ENCODE data around the gene PPP3CB.
"Not testable (repeated sequence)": the region's sequence is repeated elsewhere in the genome, so short reads cannot be mapped to it uniquely, and the experiment has no call there.

PPP3CB gene

DNA sequence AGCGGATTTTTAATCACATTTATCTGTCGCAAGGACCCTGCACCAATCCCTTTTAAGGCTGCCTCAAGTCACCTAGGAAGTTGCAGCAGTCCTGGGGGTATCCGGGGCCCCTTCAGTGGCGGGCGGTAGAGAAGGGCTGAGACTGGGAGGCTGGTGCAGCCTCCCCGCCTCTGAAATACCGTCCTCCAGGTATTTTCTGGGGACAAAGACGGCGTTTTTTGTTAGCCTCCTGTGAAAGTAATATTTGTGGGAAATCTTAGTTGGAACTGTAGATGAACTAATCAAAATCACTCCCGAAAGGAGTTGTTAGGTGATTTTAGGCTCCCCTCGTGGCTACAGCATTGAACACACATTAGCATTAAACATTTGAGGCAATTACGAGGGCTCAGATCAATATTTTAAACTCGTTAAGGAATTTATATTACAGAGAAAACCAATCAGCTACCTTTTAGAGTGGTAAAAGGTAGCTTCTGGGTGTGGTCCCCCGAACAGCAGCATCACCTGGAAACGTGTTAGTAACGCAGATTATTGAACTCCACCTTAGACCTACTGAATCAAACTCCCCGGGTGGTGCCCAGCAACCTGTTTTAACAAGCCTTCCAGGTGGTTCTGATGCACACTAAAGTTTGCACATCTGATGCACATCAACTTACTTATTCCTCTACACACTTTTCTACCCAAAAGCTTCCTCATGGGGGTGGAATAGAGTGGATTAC, 81.4 kb downstream of the PPP3CB start:
- DNase-seq (ENCODE audit: low read depth) = no peak

DNA sequence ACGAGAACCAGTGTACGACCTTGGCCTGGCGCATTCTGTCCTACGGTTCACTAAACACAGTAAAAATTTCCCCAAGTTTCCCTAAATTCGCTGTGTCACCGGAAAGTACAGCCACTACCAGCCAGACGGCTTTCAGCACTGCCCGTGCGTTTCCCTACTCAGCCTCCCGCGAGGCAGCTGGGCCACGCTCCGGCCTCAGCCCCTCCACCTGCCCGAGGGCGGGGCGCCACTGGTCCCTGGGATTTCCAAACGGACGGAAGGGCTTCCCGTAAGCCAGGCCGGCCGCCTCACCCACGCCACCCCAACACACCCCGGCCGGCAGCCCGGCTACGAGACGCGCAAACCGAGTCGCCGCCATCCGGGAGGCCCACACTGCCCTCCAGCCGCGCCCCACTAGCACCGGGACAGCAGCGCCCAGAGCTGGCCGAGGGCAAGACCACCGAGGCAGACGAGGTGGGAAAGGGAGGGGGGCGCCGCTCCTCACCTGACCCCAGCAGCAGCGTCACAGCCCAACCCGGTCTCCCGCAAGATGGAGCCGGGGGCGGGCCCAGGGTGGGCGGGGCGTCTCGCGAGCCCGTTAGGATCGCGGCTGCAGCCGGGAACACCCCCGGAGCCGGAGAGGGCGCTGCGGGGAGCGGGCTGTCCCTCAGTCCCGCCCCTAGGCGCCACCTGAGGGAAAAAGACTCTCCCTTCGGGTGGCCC, 82.1 kb downstream of the PPP3CB start, which contains the start of gene ANXA7:
TSS of gene ANXA7 (minus strand) at position 531 of the 702 bp plus-strand sequence. CDS start 13,202 bp downstream, outside the sequence.
- DNase-seq (ENCODE audit: low read depth) = peak; percentile 68

DNA sequence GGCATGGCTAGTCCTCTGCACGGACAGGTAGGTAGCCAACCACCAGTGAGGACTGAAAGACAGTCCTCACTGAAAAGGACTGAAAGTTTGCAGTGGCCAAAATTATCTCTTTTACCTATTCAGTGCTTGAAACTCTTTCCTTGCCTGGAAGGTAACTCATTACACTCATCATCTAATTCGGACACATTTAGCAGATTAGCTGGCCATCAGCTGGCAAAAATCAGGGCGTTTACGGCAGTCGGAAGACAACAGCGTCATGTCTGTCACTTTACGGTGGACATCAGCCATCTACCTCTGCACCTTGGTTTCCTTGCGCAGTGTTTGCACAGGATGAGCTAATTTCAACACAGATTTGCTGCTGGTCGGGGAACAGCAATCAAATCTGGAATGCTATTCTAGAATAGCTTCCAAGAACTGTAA, 82.7 kb downstream of the PPP3CB start:
- no peak for DNase-seq (ENCODE audit: low read depth)

DNA sequence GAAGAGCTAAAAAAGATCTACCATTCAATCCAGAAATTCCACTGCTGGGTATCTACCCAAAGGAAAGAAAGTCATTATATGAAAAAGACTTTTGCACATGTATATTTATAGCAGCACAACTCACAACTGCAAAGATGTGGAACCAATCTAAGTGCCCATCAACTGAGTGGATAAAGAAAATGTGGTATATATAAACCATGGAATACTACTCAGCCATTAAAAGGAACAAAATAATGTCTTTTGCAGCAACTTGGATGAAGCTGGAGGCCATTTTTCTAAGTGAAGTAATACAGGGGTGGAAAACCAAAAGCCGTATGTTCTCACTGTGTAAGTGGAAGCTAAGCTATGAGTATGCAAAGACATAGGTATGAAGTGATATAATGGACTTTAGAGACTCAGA, 84.9 kb downstream of the PPP3CB start:
- DNase-seq (ENCODE audit: low read depth) = no peak

DNA sequence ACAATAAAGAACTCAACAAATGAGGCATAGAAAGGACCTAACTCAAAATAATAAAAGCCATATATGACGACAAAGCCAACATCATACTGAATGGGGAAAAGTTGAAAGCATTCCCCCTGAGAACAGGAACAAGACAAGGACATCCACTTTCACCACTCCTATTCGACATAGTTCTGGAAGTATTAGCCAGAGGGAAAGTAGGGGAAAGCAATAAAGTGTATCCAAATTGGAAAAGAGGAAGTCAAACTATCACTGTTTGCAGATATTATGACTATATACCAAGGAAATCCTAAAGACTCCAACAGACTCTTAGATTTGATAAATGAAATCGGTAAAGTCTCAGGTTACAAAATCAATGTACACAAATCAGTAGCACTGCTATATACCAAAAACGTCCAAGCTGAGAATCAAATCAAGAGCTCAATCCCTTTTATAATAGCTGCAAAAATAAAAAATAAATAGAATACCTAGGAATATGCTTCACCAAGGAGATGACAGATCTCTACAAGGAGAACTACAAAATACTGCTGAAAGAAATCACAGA, 86.8 kb downstream of the PPP3CB start:
- DNase-seq (ENCODE audit: low read depth) = no peak

DNA sequence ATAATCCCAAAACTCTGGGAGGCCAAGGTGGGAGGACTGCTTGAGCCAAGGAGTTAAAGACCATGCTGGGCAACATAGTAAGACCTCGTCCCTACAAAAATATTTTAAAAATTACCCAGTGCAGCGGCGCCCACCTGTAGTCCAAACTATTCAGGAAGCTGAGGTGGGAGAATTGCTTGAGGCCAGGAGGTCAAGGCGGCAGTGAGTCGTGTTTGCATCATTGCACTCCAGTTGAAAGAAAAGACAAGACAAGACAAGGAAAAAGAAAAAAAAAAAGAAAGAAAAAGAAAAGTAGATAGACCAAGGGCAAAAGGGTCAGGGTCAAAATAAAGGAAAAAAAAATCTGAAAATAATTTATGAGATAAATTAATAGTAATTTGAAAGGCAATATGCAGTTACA, 87.8 kb downstream of the PPP3CB start:
- no peak for DNase-seq (ENCODE audit: low read depth)

DNA sequence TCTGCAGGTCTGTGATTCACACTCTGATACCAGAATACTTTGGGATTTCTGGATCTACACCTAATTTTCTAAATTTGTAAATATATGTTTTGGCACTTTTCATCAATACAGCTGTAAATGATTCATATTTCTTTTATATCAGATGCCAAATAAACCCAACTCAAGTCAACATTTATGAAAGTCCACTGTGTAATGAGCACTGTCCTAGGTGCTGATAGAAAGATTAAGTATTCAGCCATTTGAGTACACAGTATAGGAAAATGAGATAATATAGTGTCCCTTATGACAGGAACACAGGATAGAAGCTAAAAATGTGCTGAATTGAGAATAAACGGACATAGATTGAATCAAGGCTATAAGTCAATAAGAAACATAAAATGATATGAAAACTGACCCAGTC, 88.3 kb downstream of the PPP3CB start:
- DNase-seq (ENCODE audit: low read depth) = no peak

DNA sequence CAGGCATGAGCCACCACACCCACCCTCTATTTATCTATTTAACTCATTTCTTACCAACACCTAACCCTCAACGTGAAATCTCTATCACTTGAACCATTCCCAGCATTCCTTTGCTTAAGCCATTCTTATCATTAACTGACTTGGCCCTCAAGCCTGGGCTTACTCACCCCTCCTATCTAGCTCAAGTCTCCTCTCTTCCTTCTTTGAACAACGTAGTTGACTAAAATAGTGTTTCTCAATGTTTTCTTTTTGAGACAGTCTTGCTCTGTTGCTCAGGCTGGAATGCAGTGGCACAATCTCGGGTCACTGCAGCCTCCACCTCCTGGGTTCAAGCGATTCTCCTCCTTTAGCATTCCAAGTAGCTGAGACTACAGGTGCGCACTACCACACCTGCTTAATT, 89.0 kb downstream of the PPP3CB start:
- DNase-seq (ENCODE audit: low read depth) = no peak

DNA sequence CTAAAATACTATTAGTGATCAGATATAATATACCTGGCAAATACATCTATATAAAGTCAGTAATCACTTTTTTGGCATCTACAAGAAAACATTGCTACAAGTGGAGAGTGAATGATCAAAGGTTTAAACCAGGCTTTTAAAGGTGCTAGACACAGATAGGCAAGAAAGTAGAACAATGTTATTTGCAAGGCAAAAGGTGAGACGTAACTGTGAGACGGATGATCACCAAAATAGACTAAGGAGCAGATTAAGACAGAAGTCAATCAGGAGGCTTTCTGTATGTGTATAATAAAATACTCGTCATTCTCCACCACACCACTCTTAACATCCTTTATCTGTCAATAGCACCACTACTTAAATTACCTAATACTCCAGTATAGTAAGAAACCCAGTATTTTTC, 90.3 kb downstream of the PPP3CB start:
- DNase-seq (ENCODE audit: low read depth) = no peak

DNA sequence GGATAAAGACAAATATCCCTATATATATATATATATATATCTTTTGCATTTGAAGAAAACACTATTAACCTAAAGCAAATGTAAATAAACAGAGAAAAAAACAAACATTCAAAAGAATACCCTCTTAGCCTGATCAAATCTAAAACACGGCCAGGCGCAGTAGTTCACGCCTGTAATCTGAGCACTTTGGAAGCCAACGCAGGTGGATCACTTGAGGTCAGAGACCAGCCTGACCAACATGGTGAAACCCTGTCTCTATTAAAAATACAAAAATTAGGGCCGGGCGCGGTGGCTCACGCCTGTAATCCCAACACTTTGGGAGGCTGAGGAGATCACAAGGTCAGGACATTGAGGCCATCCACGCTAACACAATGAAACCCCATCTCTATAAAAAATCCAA, 91.1 kb downstream of the PPP3CB start:
- DNase-seq (ENCODE audit: low read depth) = no peak

DNA sequence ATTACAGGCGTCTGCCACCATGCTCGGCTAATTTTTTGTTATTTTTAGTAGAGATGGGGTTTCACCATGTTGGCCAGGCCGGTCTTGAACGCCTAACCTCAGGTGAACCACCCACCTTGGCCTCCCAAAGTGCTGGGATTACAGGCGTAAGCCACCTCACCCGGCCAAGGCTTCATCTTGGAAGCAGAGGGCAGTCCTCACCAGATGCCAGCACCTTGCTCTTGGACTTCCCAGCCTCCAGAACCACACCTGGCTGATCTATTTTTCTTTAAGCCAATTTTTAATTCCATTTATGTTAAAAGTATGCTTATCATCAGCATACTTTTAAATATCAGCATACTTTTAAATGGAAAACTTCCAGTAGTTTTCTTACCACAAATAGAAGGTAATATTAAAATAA, 94.2 kb downstream of the PPP3CB start:
- no peak for DNase-seq (ENCODE audit: low read depth)

DNA sequence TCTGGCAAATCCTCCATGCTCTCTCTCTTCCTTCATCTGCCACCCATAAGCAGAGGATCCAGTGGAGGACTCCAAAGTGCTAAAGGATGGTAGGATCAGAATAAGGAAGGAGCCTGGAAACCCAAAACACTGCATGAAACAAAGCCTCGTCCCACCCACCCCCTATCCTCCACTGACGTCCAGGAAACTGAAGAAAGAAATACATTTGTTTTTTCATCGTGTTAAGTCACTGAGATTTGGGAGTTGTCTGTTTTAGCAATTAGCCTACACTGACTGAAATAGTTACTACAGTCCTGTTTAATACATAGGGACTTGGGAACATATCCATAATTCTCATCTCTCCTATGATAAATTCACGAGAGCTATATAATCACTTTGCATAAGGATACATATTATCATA, 96.8 kb downstream of the PPP3CB start:
- DNase-seq (ENCODE audit: low read depth) = no peak

DNA sequence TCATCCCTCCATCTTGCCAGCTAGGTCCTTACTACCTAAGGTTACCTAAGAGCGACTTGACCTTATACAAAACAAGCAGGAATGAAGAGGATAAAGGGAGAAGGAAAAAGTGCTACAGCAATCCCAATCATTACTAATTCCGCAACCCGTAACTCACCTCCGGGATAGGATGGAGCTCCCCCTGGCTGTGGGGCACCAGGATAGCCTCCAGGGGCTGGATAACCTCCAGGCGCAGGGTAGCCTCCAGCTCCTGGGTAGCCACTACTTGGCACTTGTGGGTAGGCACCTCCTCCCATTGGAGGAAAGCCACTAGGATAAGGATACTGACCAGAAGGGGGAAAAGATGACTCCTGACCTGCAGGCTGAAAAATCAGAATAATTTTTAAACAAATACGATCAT, 97.8 kb downstream of the PPP3CB start:
- DNase-seq (ENCODE audit: low read depth) = no peak

DNA sequence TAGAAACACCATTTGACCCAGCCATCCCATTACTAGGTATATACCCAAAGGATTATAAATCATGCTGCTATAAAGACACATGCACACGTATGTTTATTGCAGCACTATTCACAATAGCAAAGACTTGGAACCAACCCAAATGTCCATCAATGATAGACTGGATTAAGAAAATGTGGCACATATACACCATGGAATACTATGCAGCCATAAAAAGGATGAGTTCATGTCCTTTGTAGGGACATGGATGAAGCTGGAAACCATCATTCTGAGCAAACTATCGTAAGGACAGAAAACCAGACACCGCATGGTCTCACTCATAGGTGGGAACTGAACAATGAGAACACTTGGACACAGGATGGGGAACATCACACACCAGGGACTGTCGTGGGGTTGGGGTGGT, 101.5 kb downstream of the PPP3CB start:
- not testable (repeated sequence) for DNase-seq (ENCODE audit: low read depth)

DNA sequence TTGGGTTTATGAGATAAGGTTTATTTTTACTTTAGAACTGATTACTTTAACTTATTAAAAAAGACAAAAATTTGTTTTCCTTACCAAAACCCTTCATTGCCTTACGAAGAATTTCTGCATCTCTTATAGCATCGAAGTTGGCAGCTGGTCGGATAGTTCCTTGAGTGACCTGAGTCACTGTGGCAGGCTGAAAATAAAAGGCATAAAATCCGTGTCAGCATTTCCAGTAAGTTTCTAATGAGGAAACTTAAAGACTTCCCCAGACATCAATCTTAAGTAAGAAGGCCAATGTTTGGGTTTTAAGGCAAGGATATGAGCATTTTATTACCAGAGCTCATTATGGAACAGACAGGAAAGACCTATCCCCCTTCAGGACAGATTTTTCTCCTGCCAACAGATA, 107.6 kb downstream of the PPP3CB start:
- no peak for DNase-seq (ENCODE audit: low read depth)

DNA sequence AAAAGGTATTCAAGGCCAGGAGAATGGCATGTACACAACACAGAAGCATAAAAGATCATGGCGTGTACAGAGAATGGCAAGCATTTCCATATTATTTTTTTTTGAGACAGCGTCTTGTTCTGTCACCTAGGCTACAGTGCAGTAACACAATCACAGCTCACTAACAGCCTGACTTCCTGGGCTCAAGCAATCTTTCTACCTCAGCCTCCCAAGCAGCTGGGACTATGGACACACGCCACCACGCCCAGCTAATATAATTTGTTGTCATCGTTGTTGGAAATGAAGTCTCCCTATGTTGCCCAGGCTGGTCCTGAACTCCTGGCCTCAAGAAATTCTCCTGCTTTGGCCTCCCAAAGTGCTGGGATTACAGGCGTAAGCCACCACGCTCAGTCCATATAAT, 109.2 kb downstream of the PPP3CB start:
- DNase-seq (ENCODE audit: low read depth) = no peak

Measured in GM04504 (cell line).